HG03354 (cell line): ENCODE results near the gene STK11.
A peak's percentile ranks its signal among the peaks of the same experiment; 100 is the strongest.

Source experiments
- ATAC-seq: cut with Tn5 transposase; IDR thresholded peaks from one replicate; pipeline ENCODE4 v1.9.1; 2021; ENCODE audit warnings: mild to moderate bottlenecking; ENCODE audit not compliant: unreplicated experiment, poor library complexity, severe bottlenecking

The STK11 gene

DNA sequence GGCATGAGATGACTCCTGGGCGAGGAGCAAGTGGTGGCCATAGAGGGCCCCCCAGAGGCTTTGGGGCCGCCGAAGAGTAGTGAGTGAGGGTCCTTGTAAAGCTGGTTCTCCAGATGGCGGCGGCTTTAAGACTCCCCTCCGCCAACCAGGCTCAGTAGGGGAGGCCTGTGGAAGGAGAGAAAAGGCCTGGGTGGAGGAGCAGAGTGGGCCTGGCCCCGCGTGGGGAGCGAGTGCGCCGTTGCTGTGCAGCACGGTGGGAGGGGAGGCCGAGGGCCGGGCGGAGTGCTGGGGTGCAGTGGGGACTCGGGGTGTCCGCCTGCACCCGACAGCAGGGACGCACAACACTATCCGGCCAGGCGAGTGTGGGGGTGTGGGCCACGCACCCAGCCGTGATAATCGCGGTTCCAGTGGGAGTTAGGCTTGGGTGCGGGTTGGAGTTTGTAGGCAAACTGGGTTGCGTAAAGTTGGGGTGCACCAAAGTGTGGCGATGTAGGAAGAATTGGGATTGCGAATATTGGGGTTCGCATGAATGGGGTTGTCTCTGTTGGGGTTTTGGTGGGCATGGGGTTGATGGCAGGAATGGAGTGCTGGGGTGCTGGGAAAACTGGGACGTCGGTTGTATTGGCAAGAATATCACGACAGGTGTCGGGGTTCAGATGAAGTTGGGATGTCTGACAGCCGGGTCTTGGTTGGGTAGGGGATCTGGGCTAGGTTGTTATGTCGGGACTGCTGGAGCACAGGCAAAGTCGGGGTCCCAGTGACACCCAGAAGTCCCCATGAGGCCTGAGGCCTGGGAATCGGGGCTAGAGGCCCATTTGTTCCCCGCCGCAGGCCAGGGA lies 62.9 kb downstream of the STK11 start:
- no peak for ATAC-seq

DNA sequence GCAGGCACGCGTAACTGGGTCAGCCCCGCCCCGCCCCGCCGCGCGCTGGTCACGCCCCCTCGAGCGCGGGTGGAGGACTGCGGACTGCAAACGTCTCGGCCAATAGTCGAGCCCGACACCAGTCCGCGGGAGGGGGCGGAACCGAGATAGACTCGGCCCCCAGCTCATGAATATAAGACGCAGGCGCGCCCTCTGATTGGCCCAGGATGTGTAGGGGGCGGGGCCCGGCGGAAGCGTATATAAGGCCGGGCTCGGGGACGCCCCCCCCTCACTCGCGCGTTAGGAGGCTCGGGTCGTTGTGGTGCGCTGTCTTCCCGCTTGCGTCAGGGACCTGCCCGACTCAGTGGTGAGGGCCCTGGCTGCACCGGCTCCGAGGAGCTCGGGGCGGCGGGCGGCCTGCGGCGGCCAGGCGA lies 63.5 kb downstream of the STK11 start, which contains the start of gene CIRBP:
CIRBP (plus strand) TSS at position 268 of the 413 bp plus-strand sequence. CDS start 1,602 bp downstream, outside the sequence.
- ATAC-seq, result peak; percentile 56

DNA sequence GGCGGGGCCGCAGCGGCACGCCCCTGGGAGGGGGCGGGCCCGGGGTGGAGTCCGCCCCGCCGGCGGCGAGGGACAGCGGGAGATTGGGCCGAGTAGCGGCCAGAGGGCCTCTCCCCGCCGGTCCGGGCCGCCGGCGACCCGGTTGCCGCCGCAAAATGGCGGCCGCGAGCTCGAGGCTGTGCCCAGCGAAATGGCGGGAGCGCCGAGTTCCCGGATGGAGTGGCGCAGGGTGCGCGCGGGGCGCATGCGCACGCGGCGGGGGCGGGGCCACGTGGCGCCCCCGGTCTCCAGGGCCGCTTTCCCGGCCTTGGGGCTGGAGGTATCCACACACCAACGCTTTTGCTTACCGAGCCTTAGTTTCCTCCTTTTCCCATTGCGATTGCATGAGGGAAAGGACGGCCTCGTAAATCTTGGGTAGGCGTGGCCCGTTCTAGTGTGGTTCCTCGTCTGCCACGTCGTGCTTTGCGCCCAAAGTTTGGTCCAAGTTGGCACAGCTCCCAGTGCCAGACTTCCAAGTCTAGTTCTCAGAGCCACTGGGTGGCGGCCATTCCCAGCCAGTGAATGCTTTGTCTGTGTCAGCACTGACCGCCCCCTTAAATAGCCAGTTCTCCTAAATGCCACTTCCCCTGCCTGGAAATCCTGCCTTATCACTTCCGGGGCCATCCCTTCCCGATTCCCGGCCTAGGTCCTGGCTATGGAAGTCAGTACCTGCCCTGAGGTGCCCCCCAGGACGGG lies 64.1 kb downstream of the STK11 start:
- ATAC-seq, result peak; percentile 28

DNA sequence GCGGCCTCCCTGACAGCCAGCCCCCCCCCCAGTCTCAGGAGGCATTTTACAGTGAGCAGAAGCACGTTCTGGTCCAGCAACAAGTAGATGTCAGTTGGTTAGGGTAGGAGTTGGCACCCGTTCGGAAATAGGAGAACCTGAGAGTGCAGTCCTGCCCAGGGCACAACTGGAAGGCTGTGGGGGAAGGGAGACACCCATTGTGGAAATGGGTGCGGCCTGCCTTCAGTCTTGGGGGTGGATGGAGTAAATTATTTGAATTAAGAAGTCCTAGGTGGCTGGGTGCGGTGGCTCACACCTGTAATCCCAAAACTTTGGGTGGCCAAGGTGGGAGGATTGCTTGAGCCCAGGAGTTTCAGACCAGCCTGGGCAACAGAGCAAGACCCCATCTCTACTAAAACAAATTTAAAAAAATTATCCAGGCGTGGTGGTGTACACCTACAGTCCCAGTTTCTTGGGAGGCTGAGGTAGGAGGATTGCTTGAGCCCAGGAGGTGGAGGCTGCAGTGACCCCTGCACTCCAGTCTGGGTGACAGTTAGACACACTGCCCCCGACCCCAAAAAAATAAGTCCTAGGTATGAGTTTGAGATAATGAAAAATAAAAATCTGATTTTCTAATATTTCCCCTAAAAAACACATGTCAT lies 64.8 kb downstream of the STK11 start:
- ATAC-seq, result no peak

DNA sequence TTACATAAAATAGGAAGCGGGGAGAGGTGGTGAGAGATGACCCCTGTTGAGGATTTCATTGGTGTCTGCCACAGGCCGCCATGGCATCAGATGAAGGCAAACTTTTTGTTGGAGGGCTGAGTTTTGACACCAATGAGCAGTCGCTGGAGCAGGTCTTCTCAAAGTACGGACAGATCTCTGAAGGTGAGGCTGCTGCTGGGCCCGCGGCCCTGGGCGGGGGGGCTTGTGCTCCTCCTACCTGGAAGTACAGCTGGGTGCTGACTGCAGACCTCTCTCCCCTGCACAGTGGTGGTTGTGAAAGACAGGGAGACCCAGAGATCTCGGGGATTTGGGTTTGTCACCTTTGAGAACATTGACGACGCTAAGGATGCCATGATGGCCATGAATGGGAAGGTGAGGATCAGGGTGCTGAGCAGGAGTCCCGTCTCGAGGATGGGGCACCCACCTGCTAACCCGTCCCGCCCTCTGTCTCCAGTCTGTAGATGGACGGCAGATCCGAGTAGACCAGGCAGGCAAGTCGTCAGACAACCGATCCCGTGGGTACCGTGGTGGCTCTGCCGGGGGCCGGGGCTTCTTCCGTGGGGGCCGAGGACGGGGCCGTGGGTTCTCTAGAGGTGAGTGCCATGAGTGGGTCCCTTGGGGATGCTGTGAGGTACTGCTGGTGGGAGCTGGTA lies 65.4 kb downstream of the STK11 start:
- no peak for ATAC-seq

DNA sequence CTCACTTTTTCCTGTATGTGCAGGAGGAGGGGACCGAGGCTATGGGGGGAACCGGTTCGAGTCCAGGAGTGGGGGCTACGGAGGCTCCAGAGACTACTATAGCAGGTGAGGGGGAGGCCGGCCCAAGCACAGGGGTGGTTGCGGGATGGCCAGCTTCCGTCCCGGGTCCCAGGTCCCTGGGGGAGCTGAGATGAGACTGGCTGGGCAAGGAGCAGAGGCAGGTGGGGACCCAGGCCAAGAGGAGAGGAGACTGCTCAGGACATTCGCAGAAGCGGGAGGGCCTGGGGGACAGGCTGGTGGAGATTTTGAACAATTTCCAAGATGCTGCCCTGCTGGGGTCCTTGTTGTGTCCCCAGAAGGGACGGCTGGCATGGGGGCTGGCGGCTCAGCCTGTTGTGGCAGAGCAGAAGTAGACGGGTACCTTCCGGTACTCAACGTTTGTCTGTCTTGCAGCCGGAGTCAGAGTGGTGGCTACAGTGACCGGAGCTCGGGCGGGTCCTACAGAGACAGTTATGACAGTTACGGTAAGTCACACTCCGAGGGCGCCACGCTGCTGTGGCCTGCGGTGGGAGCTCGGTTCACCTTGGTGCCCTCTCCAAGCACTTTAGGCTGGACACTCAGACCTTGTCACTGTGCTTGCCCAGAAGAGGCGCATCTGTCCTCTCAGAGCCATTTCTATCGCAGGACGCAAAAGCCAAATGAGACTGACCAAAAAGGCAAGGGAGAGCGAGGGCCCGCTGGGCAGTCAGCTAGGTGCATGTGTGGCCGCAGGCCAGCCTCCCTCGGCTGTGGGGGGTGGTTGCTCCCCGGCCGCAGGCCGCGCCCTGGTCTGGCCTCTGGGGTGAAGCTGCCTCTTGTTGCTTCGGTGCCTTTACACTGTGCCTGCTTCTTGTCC lies 66.2 kb downstream of the STK11 start:
- ATAC-seq, result no peak

DNA sequence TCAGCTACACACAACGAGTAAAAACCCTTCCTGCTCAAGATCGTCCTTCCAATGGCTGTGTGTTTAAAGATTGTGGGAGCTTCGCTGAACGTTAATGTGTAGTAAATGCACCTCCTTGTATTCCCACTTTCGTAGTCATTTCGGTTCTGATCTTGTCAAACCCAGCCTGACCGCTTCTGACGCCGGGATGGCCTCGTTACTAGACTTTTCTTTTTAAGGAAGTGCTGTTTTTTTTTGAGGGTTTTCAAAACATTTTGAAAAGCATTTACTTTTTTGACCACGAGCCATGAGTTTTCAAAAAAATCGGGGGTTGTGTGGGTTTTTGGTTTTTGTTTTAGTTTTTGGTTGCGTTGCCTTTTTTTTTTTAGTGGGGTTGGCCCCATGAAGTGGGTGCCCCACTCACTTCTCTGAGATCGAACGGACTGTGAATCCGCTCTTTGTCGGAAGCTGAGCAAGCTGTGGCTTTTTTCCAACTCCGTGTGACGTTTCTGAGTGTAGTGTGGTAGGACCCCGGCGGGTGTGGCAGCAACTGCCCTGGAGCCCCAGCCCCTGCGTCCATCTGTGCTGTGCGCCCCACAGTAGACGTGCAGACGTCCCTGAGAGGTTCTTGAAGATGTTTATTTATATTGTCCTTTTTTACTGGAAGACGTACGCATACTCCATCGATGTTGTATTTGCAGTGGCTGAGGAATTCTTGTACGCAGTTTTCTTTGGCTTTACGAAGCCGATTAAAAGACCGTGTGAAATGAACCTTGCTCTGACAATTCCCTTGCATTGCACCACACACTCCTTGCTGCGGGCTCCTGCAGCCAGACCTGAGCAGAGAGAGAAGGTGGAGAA lies 67.1 kb downstream of the STK11 start:
- no peak for ATAC-seq

DNA sequence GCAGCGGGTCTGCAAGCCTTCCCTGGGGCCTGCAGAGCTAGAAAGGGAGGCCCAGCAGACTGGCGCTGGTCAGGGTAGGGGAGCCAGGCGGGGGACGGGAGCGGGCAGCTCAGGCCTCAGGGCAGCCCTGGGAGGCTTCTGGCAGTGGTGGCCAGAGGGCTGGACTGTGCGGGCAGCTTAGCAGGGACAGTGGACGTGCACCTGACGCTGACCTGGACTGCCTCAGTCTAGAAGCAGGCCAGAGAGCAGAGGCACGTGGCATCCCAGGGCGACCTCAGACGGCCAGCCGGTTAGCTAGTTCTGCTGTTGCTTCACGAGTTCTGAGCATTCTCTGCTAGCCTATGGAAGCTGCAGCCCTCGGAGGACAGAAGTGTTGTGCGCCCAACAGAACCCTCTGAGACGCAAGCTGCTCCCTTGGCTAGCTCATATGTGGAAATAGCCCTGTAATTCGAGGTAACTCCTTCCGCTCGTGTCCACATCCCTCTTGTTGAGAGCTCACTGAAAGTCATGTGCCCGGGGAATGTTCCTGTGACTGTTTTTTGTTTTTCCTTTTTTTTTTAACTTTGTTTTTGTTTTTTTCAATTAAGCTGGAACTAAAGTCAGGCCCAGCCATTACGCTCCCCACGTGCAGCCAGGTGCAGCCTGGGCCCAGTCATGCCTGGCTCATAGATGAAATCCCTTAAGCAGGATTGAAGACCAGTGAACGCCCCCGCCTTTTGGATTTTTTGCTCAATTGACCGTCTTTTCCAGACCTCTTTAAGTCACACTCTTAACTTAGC lies 67.9 kb downstream of the STK11 start:
- no peak for ATAC-seq

DNA sequence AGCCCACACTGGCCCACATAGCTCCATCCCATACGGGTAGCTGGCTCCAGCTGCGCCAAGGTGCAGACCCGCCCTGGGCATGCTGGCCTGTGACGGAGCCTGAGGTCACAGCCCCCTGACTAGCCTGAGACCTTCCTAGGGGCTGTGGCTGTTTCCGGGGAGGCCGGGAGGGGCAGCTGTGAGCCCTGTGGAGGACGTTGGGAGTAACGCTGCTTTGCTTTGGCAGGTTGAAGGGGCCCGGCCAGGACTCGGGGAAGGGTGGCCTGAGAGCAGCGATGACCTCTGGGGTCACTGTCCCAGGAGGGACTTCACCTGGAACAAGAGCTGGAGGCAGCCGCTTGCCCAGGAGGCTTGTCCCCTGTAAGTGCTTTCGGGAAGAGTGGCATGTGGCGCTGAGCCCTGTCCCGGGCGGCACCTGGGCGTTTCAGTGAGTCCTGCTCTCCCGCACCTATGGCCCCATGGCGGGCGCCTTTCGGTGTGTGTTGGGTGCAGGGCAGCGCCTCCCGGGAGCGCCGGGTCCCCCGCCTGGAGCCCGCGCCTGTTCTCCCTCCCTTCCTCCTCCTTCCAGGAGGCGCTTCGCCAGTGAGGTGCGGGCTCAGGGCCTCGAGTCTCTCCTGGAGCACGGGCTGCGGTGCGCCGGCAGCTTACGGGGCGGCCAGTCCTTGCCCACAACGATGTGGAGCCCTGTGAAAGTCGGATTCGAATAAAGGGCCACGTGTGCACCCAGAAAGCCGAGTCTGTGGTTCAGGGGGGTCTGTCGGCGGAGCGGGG lies 68.7 kb downstream of the STK11 start:
- no peak for ATAC-seq

DNA sequence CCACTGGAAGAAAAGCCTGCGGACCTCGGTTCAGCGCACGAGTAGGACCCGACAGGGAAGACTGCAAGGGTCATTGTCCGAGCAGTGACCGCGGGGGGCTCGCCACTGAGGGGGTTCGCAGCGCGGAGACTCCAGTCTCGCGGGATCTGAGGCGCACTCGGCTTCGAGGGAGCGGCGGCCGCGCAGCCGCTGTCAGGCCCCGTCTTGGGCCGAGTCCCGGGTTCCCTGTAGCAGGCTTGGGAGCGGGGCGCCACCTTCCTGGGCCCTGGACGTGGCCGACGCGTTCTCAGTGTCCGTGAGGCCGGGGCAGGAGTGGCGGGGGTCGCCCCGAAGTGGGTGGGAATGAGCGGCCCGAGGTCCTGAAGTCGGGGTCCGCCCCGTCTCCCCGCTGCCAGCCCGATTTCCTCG lies 69.3 kb downstream of the STK11 start:
- peak; percentile 16 for ATAC-seq

DNA sequence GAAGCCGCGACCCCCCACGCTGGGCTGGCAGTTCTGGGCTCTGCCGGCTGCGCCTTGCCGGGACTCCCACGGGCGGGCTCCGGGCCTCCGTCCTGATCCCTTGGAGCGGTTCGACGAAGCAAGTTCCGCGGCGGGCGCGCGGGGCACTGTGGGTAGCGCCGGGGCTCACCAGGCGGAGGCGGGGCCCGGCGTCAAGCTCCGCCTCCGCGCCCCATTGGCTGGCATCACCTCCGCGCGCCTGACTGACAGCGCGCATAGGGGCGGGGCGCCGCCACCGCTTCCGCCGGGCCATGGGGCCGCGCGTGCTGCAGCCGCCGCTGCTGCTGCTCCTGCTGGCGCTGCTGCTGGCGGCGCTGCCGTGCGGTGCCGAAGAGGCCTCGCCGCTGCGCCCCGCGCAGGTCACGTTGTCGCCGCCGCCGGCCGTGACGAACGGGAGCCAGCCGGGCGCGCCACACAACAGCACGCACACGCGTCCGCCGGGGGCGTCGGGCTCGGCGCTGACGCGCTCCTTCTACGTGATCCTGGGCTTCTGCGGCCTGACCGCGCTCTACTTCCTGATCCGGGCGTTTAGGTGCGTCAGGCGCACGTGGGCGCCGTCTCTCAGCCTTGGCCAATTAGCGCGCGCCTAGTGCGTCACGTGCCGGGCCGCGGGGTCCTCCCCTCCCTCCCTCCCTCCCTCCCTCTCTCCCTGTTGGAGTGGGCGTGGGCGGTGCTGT lies 69.8 kb downstream of the STK11 start, which contains the start of gene FAM174C:
FAM174C (plus strand) TSS at position 271 of the 716 bp plus-strand sequence; CDS start at position 291, 20 bp downstream.
- peak; percentile 78 for ATAC-seq

DNA sequence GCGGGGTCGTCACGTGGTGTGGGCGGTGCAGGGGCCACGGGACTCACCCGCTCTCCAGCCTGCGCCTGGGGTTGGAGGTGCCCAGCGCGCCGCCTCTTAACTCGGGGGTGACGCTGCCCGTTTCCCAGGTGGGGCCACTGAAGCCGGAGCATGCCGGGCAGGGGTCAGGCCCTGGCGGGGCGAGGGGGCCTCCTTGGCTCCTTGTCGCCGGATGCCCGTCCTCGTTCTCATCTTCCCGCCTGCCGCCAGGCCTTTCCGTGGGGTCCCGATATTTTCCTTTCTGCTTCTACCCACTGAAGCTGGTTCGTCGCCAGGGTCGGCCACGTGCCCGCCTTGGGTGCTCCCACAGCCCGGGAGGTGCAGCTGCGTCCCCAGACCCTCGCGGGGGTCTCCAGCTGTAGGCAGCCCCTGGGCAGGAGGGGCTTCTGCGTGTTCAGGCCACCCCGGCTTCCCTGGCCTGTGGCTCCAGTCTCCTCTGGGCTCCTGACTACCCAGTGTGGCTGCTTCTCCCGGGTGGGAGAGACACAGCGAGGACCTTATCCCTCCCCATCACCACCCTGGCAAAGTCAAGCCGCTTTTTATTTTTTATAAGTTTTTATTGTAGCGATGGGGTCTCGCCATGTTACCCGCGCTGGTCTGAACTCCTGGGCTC lies 70.5 kb downstream of the STK11 start:
- no peak for ATAC-seq

DNA sequence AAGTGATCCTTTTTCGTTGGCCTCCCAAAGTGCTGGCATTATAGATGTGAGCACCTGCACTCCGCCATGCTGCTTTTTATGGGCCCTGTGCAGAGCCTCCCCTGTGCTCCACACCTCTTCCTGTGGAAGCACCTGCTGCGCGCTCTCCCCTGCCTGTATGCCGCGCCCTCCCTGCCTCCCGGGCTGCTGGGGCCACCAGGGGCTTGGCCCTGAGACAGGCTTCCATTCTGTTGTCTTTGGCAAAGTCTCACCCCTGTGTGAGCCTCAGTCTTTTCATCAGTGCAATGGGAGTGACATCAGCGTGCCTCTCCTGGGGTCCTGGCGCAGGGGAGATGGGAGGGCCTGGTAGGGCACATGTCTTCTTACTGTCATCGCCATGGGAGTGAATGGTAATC lies 71.0 kb downstream of the STK11 start:
- ATAC-seq, result no peak

DNA sequence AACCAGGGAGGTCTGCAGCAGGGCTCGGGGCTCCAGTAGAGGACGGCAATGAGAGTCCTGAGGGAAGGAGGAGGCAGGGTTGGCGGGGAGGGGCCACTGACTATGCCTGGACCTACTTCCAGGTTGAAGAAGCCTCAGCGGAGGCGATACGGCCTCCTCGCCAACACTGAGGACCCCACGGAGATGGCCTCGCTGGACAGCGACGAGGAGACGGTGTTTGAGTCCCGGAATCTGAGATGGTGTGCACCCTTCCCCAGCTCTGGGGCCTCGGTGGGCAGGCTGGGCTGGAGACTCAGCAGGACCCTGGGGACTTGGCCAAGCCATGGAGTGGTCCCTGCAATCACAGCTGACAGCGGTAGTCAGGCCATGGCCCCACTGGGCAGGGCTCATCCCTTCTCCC lies 71.5 kb downstream of the STK11 start:
- ATAC-seq, result no peak
